ENCODE measurements around the gene PTPRM. TPM values are rescaled to one million over a fixed set of nuclear protein-coding genes. Genes with fewer than 3 reads are reported as not detected.

Gene PTPRM
- total and polyA plus RNA-seq, 2 experiments from 2014 or later: 1.6 to 5.3 TPM

DNA sequence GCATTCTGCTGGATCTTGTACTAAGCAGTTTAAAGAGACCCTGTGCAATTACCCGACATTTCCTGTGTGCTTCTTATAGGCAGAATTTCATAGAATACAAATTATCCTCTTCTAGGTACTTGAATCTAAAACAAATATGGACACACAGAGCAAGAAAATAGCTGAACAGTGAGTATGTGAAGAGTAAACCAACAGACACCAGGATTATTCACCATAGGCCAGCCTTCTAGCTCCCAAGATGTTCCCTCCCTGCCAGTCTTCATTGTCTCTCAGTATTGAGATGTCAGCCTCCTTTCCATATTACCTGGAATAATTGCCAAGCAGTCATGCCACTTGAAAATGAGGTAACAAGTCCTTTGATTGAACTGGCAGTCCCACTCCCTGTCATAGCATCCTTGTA lies 187.1 kb downstream of the PTPRM start:
- ATAC-seq (no peak), DNase-seq (ENCODE audit: low spot score) (no peak)
- no peak overlapping the region for H3K4me3 Mint-ChIP-seq
- no peaks in the 10 kb centered on the region for H3K36me3 Mint-ChIP-seq (ENCODE audit: low read depth)
- no peak overlapping the region for H3K27ac Mint-ChIP-seq
- Histone ChIP-seq H3K9me2 (ENCODE audit: insufficient read depth) (no peaks in the 10 kb centered on the region), H3K4me3 (no peak overlapping the region), H2AFZ (no peak overlapping the region), H4K20me1 (replicated peaks; ENCODE audit: insufficient read depth) (no peaks in the 10 kb centered on the region), H3K27me3 (ENCODE audit: insufficient read depth) (no peaks in the 10 kb centered on the region), H3K27ac (ENCODE audit: low read depth) (no peak overlapping the region), H3K4me1 (ENCODE audit: insufficient read depth) (peaks cover 21% of the 10 kb centered on the region), H3F3A (replicated peaks; ENCODE audit: low read depth) (no peaks in the 10 kb centered on the region), H3K36me3 (ENCODE audit: insufficient read depth) (no peaks in the 10 kb centered on the region), H3K79me2 (replicated peaks; ENCODE audit: insufficient read depth) (no peaks in the 10 kb centered on the region), H3K4me2 (no peak overlapping the region)
- no peaks in the 10 kb centered on the region for H3K9me3 Mint-ChIP-seq
- TF ChIP-seq, protein P1, sequence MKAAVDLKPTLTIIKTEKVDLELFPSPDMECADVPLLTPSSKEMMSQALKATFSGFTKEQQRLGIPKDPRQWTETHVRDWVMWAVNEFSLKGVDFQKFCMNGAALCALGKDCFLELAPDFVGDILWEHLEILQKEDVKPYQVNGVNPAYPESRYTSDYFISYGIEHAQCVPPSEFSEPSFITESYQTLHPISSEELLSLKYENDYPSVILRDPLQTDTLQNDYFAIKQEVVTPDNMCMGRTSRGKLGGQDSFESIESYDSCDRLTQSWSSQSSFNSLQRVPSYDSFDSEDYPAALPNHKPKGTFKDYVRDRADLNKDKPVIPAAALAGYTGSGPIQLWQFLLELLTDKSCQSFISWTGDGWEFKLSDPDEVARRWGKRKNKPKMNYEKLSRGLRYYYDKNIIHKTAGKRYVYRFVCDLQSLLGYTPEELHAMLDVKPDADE (IDR thresholded peaks at IDR 0.05): no peak
- no peak for TF ChIP-seq ZNF114 (CRISPR knock-in tag; IDR thresholded peaks at IDR 0.05)
- TF ChIP-seq, protein P2, sequence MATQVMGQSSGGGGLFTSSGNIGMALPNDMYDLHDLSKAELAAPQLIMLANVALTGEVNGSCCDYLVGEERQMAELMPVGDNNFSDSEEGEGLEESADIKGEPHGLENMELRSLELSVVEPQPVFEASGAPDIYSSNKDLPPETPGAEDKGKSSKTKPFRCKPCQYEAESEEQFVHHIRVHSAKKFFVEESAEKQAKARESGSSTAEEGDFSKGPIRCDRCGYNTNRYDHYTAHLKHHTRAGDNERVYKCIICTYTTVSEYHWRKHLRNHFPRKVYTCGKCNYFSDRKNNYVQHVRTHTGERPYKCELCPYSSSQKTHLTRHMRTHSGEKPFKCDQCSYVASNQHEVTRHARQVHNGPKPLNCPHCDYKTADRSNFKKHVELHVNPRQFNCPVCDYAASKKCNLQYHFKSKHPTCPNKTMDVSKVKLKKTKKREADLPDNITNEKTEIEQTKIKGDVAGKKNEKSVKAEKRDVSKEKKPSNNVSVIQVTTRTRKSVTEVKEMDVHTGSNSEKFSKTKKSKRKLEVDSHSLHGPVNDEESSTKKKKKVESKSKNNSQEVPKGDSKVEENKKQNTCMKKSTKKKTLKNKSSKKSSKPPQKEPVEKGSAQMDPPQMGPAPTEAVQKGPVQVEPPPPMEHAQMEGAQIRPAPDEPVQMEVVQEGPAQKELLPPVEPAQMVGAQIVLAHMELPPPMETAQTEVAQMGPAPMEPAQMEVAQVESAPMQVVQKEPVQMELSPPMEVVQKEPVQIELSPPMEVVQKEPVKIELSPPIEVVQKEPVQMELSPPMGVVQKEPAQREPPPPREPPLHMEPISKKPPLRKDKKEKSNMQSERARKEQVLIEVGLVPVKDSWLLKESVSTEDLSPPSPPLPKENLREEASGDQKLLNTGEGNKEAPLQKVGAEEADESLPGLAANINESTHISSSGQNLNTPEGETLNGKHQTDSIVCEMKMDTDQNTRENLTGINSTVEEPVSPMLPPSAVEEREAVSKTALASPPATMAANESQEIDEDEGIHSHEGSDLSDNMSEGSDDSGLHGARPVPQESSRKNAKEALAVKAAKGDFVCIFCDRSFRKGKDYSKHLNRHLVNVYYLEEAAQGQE (IDR thresholded peaks at IDR 0.05; ENCODE audit: unreplicated experiment): no peak
- TF ChIP-seq EZH2 (IDR thresholded peaks at IDR 0.05; ENCODE audit: low read depth, unreplicated experiment): no peak
- TF ChIP-seq, protein P3, sequence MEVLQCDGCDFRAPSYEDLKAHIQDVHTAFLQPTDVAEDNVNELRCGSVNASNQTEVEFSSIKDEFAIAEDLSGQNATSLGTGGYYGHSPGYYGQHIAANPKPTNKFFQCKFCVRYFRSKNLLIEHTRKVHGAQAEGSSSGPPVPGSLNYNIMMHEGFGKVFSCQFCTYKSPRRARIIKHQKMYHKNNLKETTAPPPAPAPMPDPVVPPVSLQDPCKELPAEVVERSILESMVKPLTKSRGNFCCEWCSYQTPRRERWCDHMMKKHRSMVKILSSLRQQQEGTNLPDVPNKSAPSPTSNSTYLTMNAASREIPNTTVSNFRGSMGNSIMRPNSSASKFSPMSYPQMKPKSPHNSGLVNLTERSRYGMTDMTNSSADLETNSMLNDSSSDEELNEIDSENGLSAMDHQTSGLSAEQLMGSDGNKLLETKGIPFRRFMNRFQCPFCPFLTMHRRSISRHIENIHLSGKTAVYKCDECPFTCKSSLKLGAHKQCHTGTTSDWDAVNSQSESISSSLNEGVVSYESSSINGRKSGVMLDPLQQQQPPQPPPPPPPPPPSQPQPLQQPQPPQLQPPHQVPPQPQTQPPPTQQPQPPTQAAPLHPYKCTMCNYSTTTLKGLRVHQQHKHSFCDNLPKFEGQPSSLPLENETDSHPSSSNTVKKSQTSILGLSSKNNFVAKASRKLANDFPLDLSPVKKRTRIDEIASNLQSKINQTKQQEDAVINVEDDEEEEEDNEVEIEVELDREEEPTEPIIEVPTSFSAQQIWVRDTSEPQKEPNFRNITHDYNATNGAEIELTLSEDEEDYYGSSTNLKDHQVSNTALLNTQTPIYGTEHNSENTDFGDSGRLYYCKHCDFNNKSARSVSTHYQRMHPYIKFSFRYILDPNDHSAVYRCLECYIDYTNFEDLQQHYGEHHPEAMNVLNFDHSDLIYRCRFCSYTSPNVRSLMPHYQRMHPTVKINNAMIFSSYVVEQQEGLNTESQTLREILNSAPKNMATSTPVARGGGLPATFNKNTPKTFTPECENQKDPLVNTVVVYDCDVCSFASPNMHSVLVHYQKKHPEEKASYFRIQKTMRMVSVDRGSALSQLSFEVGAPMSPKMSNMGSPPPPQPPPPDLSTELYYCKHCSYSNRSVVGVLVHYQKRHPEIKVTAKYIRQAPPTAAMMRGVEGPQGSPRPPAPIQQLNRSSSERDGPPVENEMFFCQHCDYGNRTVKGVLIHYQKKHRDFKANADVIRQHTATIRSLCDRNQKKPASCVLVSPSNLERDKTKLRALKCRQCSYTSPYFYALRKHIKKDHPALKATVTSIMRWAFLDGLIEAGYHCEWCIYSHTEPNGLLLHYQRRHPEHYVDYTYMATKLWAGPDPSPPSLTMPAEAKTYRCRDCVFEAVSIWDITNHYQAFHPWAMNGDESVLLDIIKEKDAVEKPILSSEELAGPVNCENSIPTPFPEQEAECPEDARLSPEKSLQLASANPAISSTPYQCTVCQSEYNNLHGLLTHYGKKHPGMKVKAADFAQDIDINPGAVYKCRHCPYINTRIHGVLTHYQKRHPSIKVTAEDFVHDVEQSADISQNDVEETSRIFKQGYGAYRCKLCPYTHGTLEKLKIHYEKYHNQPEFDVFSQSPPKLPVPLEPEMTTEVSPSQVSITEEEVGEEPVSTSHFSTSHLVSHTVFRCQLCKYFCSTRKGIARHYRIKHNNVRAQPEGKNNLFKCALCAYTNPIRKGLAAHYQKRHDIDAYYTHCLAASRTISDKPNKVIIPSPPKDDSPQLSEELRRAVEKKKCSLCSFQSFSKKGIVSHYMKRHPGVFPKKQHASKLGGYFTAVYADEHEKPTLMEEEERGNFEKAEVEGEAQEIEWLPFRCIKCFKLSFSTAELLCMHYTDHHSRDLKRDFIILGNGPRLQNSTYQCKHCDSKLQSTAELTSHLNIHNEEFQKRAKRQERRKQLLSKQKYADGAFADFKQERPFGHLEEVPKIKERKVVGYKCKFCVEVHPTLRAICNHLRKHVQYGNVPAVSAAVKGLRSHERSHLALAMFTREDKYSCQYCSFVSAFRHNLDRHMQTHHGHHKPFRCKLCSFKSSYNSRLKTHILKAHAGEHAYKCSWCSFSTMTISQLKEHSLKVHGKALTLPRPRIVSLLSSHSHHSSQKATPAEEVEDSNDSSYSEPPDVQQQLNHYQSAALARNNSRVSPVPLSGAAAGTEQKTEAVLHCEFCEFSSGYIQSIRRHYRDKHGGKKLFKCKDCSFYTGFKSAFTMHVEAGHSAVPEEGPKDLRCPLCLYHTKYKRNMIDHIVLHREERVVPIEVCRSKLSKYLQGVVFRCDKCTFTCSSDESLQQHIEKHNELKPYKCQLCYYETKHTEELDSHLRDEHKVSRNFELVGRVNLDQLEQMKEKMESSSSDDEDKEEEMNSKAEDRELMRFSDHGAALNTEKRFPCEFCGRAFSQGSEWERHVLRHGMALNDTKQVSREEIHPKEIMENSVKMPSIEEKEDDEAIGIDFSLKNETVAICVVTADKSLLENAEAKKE (CRISPR knock-in tag; IDR thresholded peaks at IDR 0.05): no peak
- TF ChIP-seq CREB1 (CRISPR knock-in tag; IDR thresholded peaks at IDR 0.05; ENCODE audit: low read depth): no peak
- peaks cover 25% of the 10 kb centered on the region for H3K4me1 Mint-ChIP-seq
- H3K27me3 Mint-ChIP-seq (ENCODE audit: insufficient read depth, low read depth, poor library complexity): no peaks in the 10 kb centered on the region
